A204.1 (cell line): ENCODE measurements around the gene PMEPA1.

Experiments used
- FAIRE-seq: peaks from 2 replicates; lab custom pipeline; 2012; peaks lifted over from hg19 to GRCh38; lab: Jason Lieb, UNC

Gene PMEPA1

GRCh38 chr20:57676589-57677583 lies 32.9 kb downstream of the PMEPA1 start:
- no peak for FAIRE-seq

- no peak for FAIRE-seq
Measured at GRCh38 chr20:57675773-57676172, 34.0 kb downstream of the PMEPA1 start.

- FAIRE-seq: no peak
Measured at GRCh38 chr20:57672953-57673575, 36.8 kb downstream of the PMEPA1 start.

DNA sequence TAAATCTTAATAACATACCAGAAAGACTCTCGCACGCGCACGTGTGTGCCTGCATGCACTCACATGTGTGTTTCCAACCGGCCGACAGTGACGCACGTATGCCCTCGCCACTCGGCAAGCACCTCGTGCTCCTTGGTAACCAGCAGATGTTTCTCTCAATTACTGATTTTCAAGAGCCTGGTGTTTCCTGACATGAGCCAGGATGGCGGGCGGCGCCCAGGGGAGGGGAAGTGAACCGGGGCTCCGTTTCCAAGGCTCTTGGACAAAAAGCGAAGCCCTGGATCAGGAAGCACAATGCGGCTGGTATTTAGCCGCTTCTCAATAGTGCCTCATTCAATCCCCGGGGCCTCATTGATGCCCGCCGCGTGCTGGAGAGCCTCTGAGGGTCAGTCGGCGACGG lies 37.7 kb downstream of the PMEPA1 start:
- FAIRE-seq: no peak

GRCh38 chr20:57671662-57672061 lies 38.2 kb downstream of the PMEPA1 start:
- no peak for FAIRE-seq

GRCh38 chr20:57671072-57671391 lies 38.8 kb downstream of the PMEPA1 start:
- no peak for FAIRE-seq

- FAIRE-seq: no peak
Measured at GRCh38 chr20:57670288-57671071, 39.3 kb downstream of the PMEPA1 start.

DNA sequence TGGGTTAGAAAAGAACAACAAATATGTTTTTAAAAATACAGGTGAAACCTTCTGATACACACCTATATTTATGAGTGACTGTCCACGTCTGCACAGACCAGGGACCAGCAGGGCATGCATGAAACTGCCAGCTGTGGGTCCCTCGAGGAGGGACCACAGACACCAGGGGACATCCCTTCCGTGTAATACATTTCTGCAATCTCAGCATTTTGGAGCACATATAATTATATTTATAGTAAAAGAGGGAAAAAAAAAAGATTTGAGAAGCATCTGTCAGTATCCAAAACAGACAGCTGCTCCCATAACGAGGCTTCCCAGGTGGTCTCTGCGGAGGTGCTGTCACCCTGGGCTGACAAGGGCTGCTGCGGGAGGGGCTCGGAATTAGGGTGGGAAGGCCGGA lies 40.2 kb downstream of the PMEPA1 start:
- FAIRE-seq: no peak

DNA sequence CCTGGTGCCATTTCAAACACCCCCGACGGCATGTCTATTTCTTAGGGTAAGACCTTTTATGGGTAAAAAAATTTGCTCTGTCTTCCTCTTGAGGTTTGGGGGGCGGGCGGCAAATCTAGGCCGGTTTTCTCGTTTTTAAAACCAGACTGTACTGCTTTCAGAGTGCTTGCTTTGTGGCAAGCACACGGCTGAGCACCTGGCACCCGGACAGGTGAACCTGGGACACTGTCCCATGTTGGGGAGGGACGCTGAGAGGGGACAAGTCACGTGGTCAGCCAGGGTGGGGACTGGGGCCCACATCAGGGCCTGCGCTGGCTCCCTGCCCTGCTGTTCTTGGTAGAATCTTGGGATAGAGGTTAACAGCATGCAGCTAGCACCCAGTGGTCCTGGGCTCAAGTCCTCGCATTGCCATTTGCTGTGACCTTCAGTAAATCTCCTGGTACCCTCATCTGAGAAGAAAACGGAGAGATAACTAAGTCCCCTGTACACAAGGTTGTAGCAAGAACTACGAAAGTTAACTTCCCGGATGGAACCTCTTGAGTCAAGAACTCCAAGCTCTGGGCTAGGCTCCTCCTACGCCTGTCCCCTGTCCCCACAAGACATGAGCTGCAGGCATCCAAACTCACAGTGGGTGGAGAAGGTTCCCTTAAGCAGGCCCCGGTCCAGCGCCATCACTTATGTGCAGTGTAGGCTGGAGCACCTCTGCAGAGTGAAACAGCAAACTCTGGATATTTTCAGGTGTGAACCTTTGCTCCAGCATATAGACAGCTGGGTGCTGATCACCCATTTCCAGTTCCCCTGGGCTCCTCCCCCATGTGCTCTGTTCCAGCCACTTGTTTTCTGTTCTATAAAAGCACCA lies 41.7 kb downstream of the PMEPA1 start:
- no peak for FAIRE-seq

DNA sequence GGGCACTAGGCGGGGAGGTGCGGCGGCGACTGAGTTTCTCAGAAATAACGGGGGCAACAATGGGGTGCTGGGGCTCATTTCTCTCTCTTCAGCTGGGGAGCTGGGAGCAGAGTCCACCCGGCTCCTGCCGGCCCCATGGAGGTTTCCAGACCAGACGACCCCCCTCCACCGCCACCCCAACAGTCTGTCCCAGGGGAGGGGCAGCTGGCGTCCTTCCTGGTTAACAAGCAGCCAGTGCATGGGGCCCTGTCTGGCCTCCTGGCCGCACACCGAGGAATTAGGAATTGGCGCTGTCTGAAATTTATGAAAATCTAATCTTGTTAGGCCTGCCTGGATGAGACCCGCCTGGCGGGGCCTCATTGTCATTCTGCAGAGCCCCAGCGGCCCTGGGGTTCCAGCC lies 42.4 kb downstream of the PMEPA1 start:
- no peak for FAIRE-seq

DNA sequence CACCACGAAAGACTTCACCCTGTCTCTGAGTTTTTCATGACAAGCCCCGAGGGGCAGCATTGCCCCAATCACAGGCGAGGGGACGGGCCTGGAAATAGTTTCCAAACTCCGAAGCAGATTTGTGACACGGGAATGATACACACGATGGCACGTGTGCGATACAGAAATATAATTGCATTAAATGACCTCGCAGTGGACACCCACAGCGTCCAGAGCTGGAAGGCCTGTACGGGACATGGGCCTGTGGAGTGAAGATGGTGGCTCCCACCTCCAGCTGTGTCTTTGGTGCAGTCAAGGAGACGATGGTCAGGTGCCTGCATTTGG lies 43.0 kb downstream of the PMEPA1 start:
- no peak for FAIRE-seq

DNA sequence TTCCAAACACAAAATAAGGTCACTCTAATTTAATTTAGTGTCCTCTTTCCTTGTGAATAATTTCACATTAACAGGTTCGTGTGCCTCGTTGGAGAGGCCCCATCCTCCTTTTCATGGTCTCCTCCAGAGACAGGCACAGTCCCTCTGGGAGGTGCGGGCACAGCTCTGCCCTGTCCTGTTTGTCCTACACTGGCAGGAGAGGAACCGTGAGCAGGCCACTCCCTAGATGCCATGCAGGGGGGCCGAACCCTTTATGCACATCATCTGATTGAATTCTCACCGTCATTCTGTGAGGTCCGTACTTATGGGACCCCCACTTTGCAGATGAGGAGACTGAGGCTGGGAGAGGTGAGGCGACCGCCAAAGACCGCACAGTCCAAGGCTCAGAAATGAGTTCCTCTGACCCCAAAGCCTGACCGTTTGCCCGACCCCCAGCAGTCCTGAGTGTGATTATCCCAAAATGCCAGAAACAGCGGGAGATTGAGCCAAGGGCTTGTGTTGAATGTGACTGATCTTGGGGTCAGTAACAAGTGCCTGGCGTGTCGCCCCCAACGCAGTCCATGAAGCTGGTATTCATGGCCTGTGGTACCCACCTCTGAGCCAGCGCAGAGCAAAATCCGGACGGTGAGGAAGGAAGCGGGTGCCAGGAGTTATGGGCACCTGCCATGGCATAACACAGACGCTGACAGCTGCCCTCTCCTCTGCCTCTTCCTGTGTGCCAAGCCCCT lies 43.5 kb downstream of the PMEPA1 start:
- no peak for FAIRE-seq

DNA sequence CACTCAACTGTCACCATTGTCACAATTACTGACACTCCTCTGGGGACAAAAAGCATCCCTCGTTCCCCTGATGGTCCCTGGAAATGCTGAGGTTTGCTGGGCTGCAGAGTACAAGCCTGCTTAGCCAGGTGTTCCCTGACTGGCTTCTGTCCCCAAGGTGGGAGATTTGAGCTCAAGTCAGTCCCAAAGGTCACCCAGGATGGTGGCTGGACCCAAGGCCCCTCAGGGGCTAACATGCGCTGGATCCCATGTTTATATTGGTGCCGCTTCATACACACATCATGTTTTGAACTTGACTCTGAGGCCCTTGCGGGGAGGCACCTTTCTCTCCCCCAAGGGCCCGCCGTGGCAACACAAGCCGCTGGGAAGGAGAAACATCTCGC lies 44.2 kb downstream of the PMEPA1 start:
- FAIRE-seq: no peak

GRCh38 chr20:57664924-57665588 lies 44.8 kb downstream of the PMEPA1 start:
- FAIRE-seq: no peak

- FAIRE-seq: no peak
Measured at GRCh38 chr20:57664476-57664875, 45.3 kb downstream of the PMEPA1 start.

DNA sequence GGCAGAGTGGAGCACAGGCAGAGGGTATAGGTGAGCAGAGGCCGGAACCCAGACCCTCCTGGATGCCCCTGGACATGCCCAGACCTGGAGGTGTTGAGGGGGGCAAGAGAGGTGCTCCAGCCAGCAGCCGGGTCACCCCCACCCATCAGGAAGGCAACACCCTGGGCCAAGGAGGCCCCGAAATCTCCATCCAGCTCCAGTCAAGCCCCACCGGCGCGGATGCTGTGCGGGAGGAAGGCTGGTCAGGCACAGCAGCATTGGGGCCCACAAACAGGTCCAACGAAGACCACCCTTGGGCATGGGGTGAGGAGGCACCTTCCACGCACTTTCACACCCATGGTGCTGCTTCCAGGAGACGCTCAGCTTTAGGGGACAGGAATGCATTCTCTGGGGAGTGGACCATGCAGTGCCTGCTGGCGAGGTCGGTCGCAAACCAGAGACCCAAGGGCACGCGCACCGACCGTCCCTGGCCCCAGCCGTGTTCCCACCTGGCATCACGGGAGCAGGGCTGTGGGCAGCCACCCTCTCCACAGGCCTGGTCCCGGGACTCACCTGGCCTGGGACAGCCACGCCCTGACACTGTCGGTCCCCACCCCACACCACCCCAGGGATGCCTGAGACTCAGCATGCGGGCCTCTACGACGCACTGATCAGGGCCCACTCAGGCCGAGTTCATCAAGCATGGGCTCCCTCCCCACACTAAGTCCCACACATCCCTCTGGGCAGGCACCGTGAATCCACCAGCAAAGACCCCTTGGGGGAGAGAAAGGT lies 45.9 kb downstream of the PMEPA1 start:
- no peak for FAIRE-seq

- no peak for FAIRE-seq
Measured at GRCh38 chr20:57663241-57663640, 46.6 kb downstream of the PMEPA1 start.

GRCh38 chr20:57662456-57663240 lies 47.2 kb downstream of the PMEPA1 start:
- no peak for FAIRE-seq

DNA sequence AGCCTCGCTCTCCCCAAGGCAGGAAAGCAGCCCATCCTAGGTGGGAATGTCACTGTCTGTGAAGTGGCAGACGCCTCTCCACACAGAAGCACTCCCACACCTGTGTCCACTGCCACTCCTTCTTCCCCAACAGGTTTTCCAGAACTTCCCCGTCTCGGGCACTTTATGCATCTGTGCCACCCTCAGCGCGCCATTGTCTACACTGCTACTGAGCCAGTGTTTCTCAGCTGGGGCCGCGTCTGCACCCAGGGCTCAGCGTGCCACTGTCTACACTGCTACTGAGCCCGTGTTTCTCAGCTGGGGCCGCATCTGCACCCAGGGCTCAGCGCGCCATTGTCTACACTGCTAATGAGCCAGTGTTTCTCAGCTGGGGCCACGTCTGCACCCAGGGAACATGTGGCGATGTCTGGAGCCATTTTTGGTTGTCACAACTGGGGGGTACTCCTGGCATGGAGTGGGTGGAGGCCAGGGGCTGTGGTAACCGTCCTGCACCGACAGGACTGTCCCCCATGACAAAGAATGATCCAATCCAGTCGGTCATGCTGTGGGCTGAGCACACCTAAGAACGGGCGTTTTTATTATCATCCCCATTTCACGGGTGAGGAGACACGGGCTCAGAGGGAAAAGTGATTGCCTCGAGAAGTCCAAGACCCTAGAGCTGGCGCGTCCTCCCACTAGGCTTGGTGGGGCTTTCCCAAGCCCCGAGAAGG lies 47.9 kb downstream of the PMEPA1 start:
- FAIRE-seq: no peak
